ENCODE measurements around the gene AGR2.

Gene AGR2

DNA sequence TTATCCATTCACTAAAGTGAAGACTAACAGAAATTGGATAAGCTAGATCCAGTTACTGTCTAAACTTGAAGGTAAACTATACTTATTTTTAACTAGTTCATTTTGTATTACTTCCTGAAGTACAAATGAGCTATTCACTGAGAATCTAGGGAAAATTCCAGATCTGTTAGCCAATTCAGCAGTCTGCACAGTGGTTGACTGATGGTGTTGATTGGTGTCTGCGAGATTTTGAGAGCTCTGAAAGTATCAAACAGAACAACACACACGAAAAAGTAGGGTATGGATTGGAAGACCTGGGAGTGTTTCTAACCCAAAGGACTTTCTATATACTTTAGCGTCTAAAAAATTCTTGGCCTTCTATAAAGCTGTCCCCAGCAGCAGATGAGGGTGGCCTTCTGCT lies 33.6 kb upstream of the AGR2 start:
- DNase-seq (ENCODE audit: low read depth, low spot score): no peak
- TF ChIP-seq, protein P1, sequence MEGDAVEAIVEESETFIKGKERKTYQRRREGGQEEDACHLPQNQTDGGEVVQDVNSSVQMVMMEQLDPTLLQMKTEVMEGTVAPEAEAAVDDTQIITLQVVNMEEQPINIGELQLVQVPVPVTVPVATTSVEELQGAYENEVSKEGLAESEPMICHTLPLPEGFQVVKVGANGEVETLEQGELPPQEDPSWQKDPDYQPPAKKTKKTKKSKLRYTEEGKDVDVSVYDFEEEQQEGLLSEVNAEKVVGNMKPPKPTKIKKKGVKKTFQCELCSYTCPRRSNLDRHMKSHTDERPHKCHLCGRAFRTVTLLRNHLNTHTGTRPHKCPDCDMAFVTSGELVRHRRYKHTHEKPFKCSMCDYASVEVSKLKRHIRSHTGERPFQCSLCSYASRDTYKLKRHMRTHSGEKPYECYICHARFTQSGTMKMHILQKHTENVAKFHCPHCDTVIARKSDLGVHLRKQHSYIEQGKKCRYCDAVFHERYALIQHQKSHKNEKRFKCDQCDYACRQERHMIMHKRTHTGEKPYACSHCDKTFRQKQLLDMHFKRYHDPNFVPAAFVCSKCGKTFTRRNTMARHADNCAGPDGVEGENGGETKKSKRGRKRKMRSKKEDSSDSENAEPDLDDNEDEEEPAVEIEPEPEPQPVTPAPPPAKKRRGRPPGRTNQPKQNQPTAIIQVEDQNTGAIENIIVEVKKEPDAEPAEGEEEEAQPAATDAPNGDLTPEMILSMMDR (IDR thresholded peaks at IDR 0.05; ENCODE audit: insufficient read depth, low read length, missing control alignments): no peak
- CTCF ChIA-PET: interaction anchor here (0.9 to 1.5 kb wide), 4 partner anchors 9 to 53 kb away, joined by 3 to 5 read pairs (median 3); no protein-coding TSS in a partner anchor
- POLR2A ChIA-PET: no interaction called here
- H3K4me3 ChIP-seq (ENCODE audit: low read depth, low read length): no peak overlapping the region

DNA sequence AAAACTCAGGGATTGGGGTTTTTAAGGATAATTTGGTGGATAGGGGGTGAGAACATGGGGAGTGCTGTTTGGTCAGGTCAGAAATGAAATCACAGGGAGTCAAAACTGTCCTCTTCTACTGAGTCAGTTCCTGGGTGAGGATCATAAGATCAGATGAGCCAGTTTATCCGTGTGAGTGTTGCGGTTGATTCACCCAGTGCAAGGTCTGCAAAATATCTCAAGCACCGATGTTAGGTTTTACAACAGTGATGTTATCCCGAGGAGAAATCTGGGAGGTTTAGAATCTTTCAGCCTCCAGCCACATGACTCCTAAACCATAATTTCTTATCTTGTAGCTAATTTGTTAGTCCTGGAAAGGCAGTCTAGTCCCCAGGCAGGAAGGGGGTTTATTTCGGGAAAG lies 31.7 kb upstream of the AGR2 start:
- CTCF ChIA-PET: interaction anchor here (0.6 to 1.7 kb wide), 3 partner anchors 24 to 129 kb away, joined by 4 to 5 read pairs (median 4); no protein-coding TSS in a partner anchor
- H3K4me3 ChIP-seq (ENCODE audit: low read depth, low read length): no peak overlapping the region
- no peak for DNase-seq (ENCODE audit: low read depth, low spot score)
- TF ChIP-seq, protein P1 (IDR thresholded peaks at IDR 0.05; ENCODE audit: insufficient read depth, low read length, missing control alignments): no peak
- POLR2A ChIA-PET: no interaction called here

DNA sequence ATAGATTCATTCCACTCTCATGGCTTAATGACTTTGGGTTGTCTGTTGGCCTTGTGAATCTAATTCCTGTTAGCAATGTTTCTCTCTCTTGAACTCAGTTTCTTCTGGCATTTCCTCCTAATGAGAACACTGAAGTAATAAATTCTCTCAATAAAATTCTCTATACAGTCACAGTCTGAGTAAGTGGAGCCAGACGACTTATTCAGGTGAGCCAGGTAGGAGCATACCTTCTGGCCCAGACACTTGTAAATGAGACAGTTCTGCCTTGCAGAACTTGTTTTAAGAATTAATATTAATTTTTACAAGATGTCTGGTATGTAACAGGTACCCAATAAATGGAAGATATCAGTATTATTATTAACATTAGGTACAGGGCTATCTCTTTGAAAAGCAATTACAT lies 28.6 kb upstream of the AGR2 start:
- CTCF ChIA-PET: no interaction called here
- no peak overlapping the region for H3K4me3 ChIP-seq (ENCODE audit: low read depth, low read length)
- no peak for DNase-seq (ENCODE audit: low read depth, low spot score)
- POLR2A ChIA-PET: no interaction called here
- TF ChIP-seq, protein P1 (IDR thresholded peaks at IDR 0.05; ENCODE audit: insufficient read depth, low read length, missing control alignments): no peak

DNA sequence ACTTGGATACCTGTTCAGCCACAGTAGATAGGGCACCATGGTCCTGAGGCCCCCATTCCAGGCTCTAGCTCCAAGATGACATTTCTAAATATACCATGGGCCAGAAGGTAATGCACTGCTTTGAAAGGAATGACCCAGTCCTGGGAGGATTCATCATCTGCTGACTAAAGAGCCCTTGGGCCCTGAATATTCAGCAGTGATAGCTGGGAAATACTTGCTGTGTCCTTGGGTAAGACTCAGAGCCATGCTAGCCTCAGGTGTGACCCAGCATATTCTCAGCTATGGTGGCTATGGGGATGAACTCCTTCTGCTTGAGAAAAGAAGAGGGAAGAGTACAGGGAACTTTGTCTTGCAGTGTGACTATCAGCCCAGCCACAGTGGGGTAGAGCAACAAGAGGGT lies 21.3 kb upstream of the AGR2 start:
- CTCF ChIA-PET: no interaction called here

DNA sequence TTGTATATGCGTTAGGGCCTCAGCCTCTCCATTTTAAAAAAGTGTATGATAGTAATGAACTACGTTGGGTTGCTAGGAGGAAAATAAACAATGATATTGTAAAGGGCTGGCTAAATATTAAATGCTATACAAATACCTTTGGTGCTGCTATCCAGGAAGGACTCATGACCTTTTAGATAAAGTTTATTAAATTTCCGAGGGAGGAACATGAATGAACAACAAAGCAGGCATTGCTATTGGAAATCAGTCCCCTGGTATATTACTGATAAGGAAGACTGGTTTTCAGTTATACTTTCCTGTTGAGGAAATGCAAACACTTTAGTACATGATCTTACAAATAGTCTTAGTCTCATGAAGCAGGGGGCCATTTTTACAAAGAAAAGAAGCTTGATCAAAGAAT lies 17.2 kb upstream of the AGR2 start:
- POLR2A ChIA-PET: no interaction called here
- H3K4me3 ChIP-seq (ENCODE audit: low read depth, low read length): no peak overlapping the region
- TF ChIP-seq, protein P1 (IDR thresholded peaks at IDR 0.05; ENCODE audit: insufficient read depth, low read length, missing control alignments): no peak
- CTCF ChIA-PET: no interaction called here
- DNase-seq (ENCODE audit: low read depth, low spot score): no peak

More for the DNA sequence above, 21.3 kb upstream of the AGR2 start:
- TF ChIP-seq, protein P1 (IDR thresholded peaks at IDR 0.05; ENCODE audit: insufficient read depth, low read length, missing control alignments): no peak
- no peak for DNase-seq (ENCODE audit: low read depth, low spot score)
- no peak overlapping the region for H3K4me3 ChIP-seq (ENCODE audit: low read depth, low read length)
- POLR2A ChIA-PET: no interaction called here

DNA sequence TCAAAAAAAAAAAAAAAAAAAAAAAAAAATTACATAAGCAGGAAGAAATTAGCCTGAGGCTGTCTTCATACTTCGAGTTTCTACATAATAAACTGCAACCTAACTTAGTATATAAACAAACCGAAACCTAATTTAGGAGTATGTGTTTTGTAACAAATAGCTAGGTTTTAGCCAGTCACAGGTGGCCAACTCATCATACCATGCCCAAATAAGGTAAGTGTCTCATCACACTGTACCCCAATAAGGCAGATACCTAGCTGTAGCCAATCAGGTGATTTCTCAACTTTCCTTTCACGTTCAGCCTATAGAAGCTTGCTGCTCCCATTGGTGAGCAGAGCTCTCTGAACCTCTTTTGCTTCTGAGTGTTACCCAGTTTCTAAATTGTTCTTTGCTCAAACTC lies 13.9 kb upstream of the AGR2 start:
- CTCF ChIA-PET: interaction anchor here (1.0 to 1.5 kb wide), 3 partner anchors 10 to 19 kb away, joined by 3 to 6 read pairs (median 4); no protein-coding TSS in a partner anchor
- TF ChIP-seq, protein P1 (IDR thresholded peaks at IDR 0.05; ENCODE audit: insufficient read depth, low read length, missing control alignments): no peak
- no peak overlapping the region for H3K4me3 ChIP-seq (ENCODE audit: low read depth, low read length)
- DNase-seq (ENCODE audit: low read depth, low spot score): no peak
- POLR2A ChIA-PET: no interaction called here

All from AG04449 (cell line).